OCI-LY3 (cell line): ENCODE measurements around the gene RAPGEF2.

Source experiments
- H2AFZ ChIP-seq: fragments of 200-600, 300-600 bp; shearing (Covaris generic); 2 replicates; pipeline ENCODE4 v1.6.0; 2014; ENCODE audit warnings: antibody characterized with exemption, low read depth, low read length
- H3K27ac ChIP-seq: fragments of 200-600, 300-600 bp; sonication (generic); 2 replicates; pipeline ENCODE4 v1.5.1; 2014; ENCODE audit warnings: mild to moderate bottlenecking, low read length, moderate library complexity, mixed read lengths
- H3K27me3 ChIP-seq: fragments of 200-600, 300-600 bp; sonication (generic); 2 replicates; pipeline ENCODE4 v1.6.1; 2014; ENCODE audit warnings: low read depth, low read length, mixed read lengths
- H3K36me3 ChIP-seq: fragments of 200-600, 300-600 bp; sonication (generic); replicated peaks from 2 replicates; pipeline ENCODE3; 2014; ENCODE audit warnings: low read depth, low read length, mixed read lengths
- H3K4me1 ChIP-seq: fragments of 300-600, 200-600 bp; sonication (generic); 2 replicates; pipeline ENCODE4 v1.6.1; 2014; ENCODE audit warnings: low read length, mixed read lengths
- H3K4me2 ChIP-seq: fragments of 200-600, 300-600 bp; sonication (generic); 2 replicates; pipeline ENCODE4 v1.6.1; 2014; ENCODE audit warnings: low read length, mixed read lengths
- H3K4me3 ChIP-seq: fragments of 300-600, 200-600 bp; sonication (generic); 2 replicates; pipeline ENCODE4 v1.5.1; 2014; ENCODE audit warnings: antibody characterized with exemption, mild to moderate bottlenecking, low read length, moderate library complexity
- H3K79me2 ChIP-seq: fragments of 300-600, 200-600 bp; shearing (Covaris generic); 2 replicates; pipeline ENCODE4 v1.6.1; 2014; ENCODE audit warnings: mild to moderate bottlenecking, low read length, mixed read lengths
- H3K9ac ChIP-seq: fragments of 300-600, 200-600 bp; shearing (Covaris generic); 2 replicates; pipeline ENCODE4 v1.6.0; 2014; ENCODE audit warnings: mild to moderate bottlenecking, low read length, moderate library complexity
- H3K9me3 ChIP-seq: fragments of 200-600, 300-600 bp; shearing (Covaris generic); 2 replicates; pipeline ENCODE4 v1.6.1; 2014; ENCODE audit warnings: low read length, mixed read lengths; ENCODE audit not compliant: insufficient read depth
- H4K20me1 ChIP-seq: fragments of 200-600, 300-600 bp; sonication (generic); 2 replicates; pipeline ENCODE4 v1.6.1; 2016; ENCODE audit warnings: low read length, mixed read lengths; ENCODE audit not compliant: insufficient read depth
- CTCF ChIP-seq: fragments of 200-600, 300-600 bp; sonication (generic); IDR thresholded peaks from 2 replicates; pipeline ENCODE4 v1.5.1; 2014; ENCODE audit warnings: antibody characterized with exemption, low read length, low read depth
- EZH2phosphoT487 ChIP-seq: fragments of 200-600 bp; shearing (Covaris generic); IDR thresholded peaks from 2 replicates; pipeline ENCODE4 v1.6.1; 2018; ENCODE audit warnings: antibody characterized with exemption, mixed run types, low read depth

Gene RAPGEF2

DNA sequence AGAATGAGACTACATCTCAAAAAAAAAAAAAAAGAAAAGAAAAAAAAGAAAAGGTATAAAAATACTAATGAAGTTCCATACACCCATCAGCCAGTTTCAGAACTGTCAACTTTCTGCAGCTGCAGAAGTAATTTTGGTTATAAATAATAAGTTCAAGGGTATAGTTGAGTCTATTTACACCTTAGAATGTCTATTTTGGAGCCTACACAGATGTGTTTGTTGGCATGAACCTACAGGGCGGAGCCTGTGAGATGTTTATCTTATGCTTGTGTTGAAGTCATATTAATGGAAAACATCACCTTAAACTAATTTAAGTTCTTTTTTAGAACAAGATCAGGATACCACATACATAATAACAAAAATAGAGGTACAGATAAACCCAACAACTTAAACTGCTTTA lies 85.8 kb downstream of the RAPGEF2 start:
- no peaks in the 10 kb centered on the region for H3K36me3 ChIP-seq
- no peak overlapping the region for H3K4me2 ChIP-seq
- TF ChIP-seq EZH2phosphoT487 (no peak), CTCF (no peak)
- no peaks in the 10 kb centered on the region for H3K9me3 ChIP-seq
- no peak overlapping the region for H3K27ac ChIP-seq
- no peak overlapping the region for H3K4me3 ChIP-seq
- H2AFZ ChIP-seq: no peak overlapping the region
- H3K27me3 ChIP-seq: no peaks in the 10 kb centered on the region
- peaks cover 15% of the 10 kb centered on the region for H3K4me1 ChIP-seq
- H3K79me2 ChIP-seq: no peaks in the 10 kb centered on the region
- no peak overlapping the region for H3K9ac ChIP-seq
- no peaks in the 10 kb centered on the region for H4K20me1 ChIP-seq

DNA sequence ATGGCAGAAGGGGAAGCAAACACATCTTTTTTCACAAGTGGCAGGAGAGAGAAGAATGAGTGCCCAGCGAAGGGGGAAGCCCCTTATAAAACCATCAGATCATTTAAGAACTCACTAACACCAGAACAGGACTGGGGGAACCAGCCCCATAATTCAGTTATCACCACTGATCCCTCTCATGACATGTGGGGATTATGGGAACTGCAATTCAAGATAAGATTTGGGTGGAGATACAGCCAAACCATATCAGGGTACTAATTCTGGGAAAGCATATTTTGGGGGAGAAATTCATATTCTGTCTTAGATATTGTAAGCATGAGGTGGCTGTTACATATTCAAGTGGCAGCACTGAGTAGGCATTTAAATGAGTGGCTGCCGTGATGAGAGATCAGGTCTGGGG lies 87.8 kb downstream of the RAPGEF2 start:
- Histone ChIP-seq H3K9ac (no peak overlapping the region), H4K20me1 (no peaks in the 10 kb centered on the region), H3K27me3 (no peaks in the 10 kb centered on the region), H3K4me1 (peaks cover 11% of the 10 kb centered on the region), H3K4me3 (no peak overlapping the region), H3K9me3 (no peaks in the 10 kb centered on the region), H3K79me2 (no peaks in the 10 kb centered on the region), H3K4me2 (no peak overlapping the region), H3K27ac (no peak overlapping the region), H2AFZ (no peak overlapping the region), H3K36me3 (no peaks in the 10 kb centered on the region)
- TF ChIP-seq EZH2phosphoT487: no peak
- TF ChIP-seq CTCF: no peak

DNA sequence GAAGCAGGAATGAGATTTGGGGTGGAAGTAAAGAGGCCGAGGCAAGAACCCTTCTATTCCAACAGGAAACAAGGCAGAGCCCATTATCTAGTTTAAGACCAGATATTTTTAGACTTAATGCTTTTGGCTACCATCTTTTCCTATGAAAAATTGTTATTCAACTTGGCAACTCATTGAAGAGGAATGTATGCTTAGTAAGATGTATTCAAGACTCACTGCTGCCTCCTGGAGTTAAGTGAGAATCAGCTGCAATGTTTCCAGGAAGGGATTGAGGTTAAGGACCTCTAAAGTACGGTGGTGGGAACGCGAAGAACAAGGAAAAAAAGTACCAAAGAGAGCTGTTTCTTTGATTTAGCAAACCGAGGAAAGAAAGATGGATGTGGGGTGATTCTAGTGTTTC lies 89.1 kb downstream of the RAPGEF2 start:
- H3K27me3 ChIP-seq: no peaks in the 10 kb centered on the region
- no peak overlapping the region for H2AFZ ChIP-seq
- no peaks in the 10 kb centered on the region for H4K20me1 ChIP-seq
- peaks cover 10% of the 10 kb centered on the region for H3K4me1 ChIP-seq
- H3K9me3 ChIP-seq: no peaks in the 10 kb centered on the region
- H3K4me3 ChIP-seq: no peak overlapping the region
- H3K4me2 ChIP-seq: no peak overlapping the region
- no peaks in the 10 kb centered on the region for H3K79me2 ChIP-seq
- TF ChIP-seq CTCF: peak; percentile 71
- TF ChIP-seq EZH2phosphoT487: no peak
- H3K36me3 ChIP-seq: no peaks in the 10 kb centered on the region
- no peak overlapping the region for H3K9ac ChIP-seq
- no peak overlapping the region for H3K27ac ChIP-seq

GRCh38 chr4:159193046-159193620 lies 90.3 kb downstream of the RAPGEF2 start:
- Histone ChIP-seq H3K4me2 (no peak overlapping the region), H3K27ac (no peak overlapping the region), H2AFZ (no peak overlapping the region), H4K20me1 (no peaks in the 10 kb centered on the region), H3K79me2 (no peaks in the 10 kb centered on the region), H3K27me3 (no peaks in the 10 kb centered on the region), H3K9me3 (no peaks in the 10 kb centered on the region), H3K4me1 (peaks cover 16% of the 10 kb centered on the region), H3K9ac (no peak overlapping the region), H3K36me3 (no peaks in the 10 kb centered on the region), H3K4me3 (no peak overlapping the region)
- no peak for TF ChIP-seq CTCF
- TF ChIP-seq EZH2phosphoT487: no peak
